HEK293 (cell line): ENCODE data around the gene PLAAT2.

ENCODE experiments used
- CTCF ChIA-PET: fragments of 350-600 bp; formaldehyde crosslinking; extraction: SDS; loops from one replicate; lab custom pipeline; 2021; ENCODE audit warnings: antibody characterized with exemption; lab: Yijun Ruan, JAX
- POLR2A ChIA-PET: fragments of 300-600 bp; formaldehyde crosslinking; extraction: SDS; loops from one replicate; lab custom pipeline; 2020; ENCODE audit warnings: antibody characterized with exemption, inconsistent platforms; lab: Yijun Ruan, JAX
- H3K27ac ChIP-seq: fragments of 200-500 bp; sonication (Bioruptor generic); 2 replicates; pipeline ENCODE4 v1.5.1; 2014; ENCODE audit warnings: low read depth, low read length, control low read depth, inconsistent platforms; ENCODE audit errors: extremely low read depth
- H3K36me3 ChIP-seq, 2 experiments: fragments of 200-500 bp in 1 of 2; sonication (Bioruptor generic) in 1 of 2; 1 replicate in 1 of 2; 2 replicates in 1 of 2; pipeline ENCODE4 v1.5.1; 2014 to 2017; ENCODE audit warnings: inconsistent platforms in 2 of 2, low read length in 2 of 2; ENCODE audit not compliant: control insufficient read depth in 2 of 2, insufficient read depth in 1 of 2
- H3K4me1 ChIP-seq: fragments of 200-500 bp; sonication (Bioruptor generic); 2 replicates; pipeline ENCODE4 v1.5.1; 2014; ENCODE audit warnings: mild to moderate bottlenecking, low read length, inconsistent platforms; ENCODE audit not compliant: control insufficient read depth, insufficient read depth
- H3K4me3 ChIP-seq: 2 replicates; pipeline ENCODE4 v1.5.1; 2011; ENCODE audit warnings: low read depth, mild to moderate bottlenecking, control low read depth, low read length, moderate library complexity
- H3K9me3 ChIP-seq: fragments of 200-500 bp; sonication (Bioruptor generic); 2 replicates; pipeline ENCODE4 v1.5.1; 2014; ENCODE audit warnings: low read depth, low read length, inconsistent platforms; ENCODE audit not compliant: control insufficient read depth, insufficient read depth
- GLI4 ChIP-seq: fragments of 450-650 bp; formaldehyde crosslinking; IDR thresholded peaks from 2 replicates; pipeline ENCODE4 v1.5.1; 2016; ENCODE audit warnings: missing biosample characterization, missing genetic modification characterization
- HOXC10 ChIP-seq: sonication (generic); formaldehyde crosslinking; IDR thresholded peaks from 2 replicates; pipeline ENCODE4 v1.8.1; 2023; ENCODE audit warnings: mild to moderate bottlenecking, missing genetic modification reagents
- RBAK ChIP-seq: fragments of 450-650 bp; formaldehyde crosslinking; IDR thresholded peaks from 2 replicates; pipeline ENCODE4 v1.5.1; 2016; ENCODE audit warnings: missing biosample characterization, missing genetic modification characterization
- SP7 ChIP-seq: fragments of 450-650 bp; formaldehyde crosslinking; IDR thresholded peaks from 2 replicates; pipeline ENCODE4 v1.5.1; 2016; ENCODE audit warnings: missing biosample characterization, missing genetic modification characterization
- ZBTB1 ChIP-seq: fragments of 450-650 bp; formaldehyde crosslinking; IDR thresholded peaks from 2 replicates; pipeline ENCODE4 v1.5.1; 2016; ENCODE audit warnings: missing biosample characterization, missing genetic modification characterization
- ZNF335 ChIP-seq: fragments of 450-650 bp; formaldehyde crosslinking; conservative IDR thresholded peaks from 2 replicates; pipeline ENCODE4 v1.5.1; 2016; ENCODE audit warnings: missing biosample characterization, missing genetic modification characterization
- ZNF366 ChIP-seq: fragments of 450-650 bp; formaldehyde crosslinking; conservative IDR thresholded peaks from 2 replicates; pipeline ENCODE4 v1.5.1; 2016; ENCODE audit warnings: missing biosample characterization, missing genetic modification characterization
- ZNF449 ChIP-seq: fragments of 450-650 bp; formaldehyde crosslinking; IDR thresholded peaks from 2 replicates; pipeline ENCODE4 v1.5.1; 2017; ENCODE audit warnings: missing biosample characterization, mild to moderate bottlenecking, missing genetic modification characterization, moderate library complexity
- ZNF549 ChIP-seq: fragments of 450-650 bp; IDR thresholded peaks from 2 replicates; pipeline ENCODE4 v1.5.1; 2018; ENCODE audit warnings: missing biosample characterization, missing genetic modification characterization, mild to moderate bottlenecking, inconsistent platforms, moderate library complexity
- ZNF555 ChIP-seq: fragments of 450-650 bp; formaldehyde crosslinking; conservative IDR thresholded peaks from 2 replicates; pipeline ENCODE4 v1.5.1; 2017; ENCODE audit warnings: missing biosample characterization, mild to moderate bottlenecking, missing genetic modification characterization, inconsistent platforms
- ZNF670 ChIP-seq: fragments of 450-650 bp; formaldehyde crosslinking; IDR thresholded peaks from 2 replicates; pipeline ENCODE4 v1.5.1; 2016; ENCODE audit warnings: missing biosample characterization, missing genetic modification characterization, low read depth
- ZNF677 ChIP-seq: fragments of 450-650 bp; IDR thresholded peaks from 2 replicates; pipeline ENCODE4 v1.5.0; 2018; ENCODE audit warnings: missing biosample characterization, mild to moderate bottlenecking, missing genetic modification characterization, moderate library complexity
- ZNF707 ChIP-seq: fragments of 450-650 bp; formaldehyde crosslinking; IDR thresholded peaks from 2 replicates; pipeline ENCODE4 v1.5.1; 2016; ENCODE audit warnings: missing biosample characterization, missing genetic modification characterization
- ZNF837 ChIP-seq: fragments of 450-650 bp; formaldehyde crosslinking; IDR thresholded peaks from 2 replicates; pipeline ENCODE4 v1.5.1; 2016; ENCODE audit warnings: missing biosample characterization, missing genetic modification characterization
- ZSCAN4 ChIP-seq: fragments of 450-650 bp; formaldehyde crosslinking; IDR thresholded peaks from 2 replicates; pipeline ENCODE4 v1.5.1; 2017; ENCODE audit warnings: missing biosample characterization, missing genetic modification characterization
- TF ChIP-seq, protein P1 (sequence below): fragments of 450-650 bp; formaldehyde crosslinking; IDR thresholded peaks from 2 replicates; pipeline ENCODE4 v1.5.1; 2016; ENCODE audit warnings: missing biosample characterization, missing genetic modification characterization, borderline replicate concordance
- TF ChIP-seq, protein P2 (sequence below): fragments of 450-650 bp; formaldehyde crosslinking; IDR thresholded peaks from 2 replicates; pipeline ENCODE4 v1.5.1; 2016; ENCODE audit warnings: missing biosample characterization, missing genetic modification characterization
- TF ChIP-seq, protein P3 (sequence below): fragments of 450-650 bp; formaldehyde crosslinking; IDR thresholded peaks from 2 replicates; pipeline ENCODE4 v1.5.1; 2016; ENCODE audit warnings: missing biosample characterization, missing genetic modification characterization
- TF ChIP-seq, protein P4 (sequence below): fragments of 450-650 bp; formaldehyde crosslinking; IDR thresholded peaks from 2 replicates; pipeline ENCODE4 v1.5.1; 2016; ENCODE audit warnings: missing biosample characterization, missing genetic modification characterization

PLAAT2 gene

DNA sequence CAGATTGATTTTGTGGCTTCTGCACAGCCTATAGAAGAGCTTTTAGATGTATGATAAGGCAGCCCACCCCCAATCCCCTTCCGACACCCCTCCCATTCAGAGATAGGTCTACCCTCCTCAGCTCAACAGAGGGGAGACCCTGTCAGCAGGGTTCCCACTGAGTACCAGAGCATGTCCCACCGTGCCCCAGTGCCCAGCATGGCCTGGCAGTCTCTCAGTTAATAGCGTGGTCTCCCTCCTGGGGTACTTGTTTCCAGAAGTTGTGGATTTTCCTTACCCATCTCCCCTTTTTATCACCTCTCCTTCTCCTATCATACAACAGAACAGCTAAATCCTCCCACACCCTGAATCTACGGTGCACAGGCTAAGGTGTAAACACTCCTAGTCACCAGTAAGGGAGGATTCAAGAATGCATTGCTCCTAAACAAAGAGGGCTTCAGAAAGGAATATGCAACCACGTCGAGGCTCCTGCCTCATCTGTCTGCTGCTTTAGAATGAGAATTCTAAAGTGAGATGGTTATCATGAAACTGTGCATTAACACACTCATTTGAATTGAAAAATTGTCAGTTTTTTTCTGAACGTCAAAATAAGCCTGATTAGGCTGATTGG is 6.7 kb downstream of the PLAAT2 start:
- H3K27ac ChIP-seq = no peak overlapping the region
- ChIA-PET CTCF (interaction anchor here (0.6 kb wide), 1 partner anchor 32 kb away, joined by 3 read pairs; no protein-coding TSS in a partner anchor), POLR2A (no interaction called here)
- no peak overlapping the region for H3K4me3 ChIP-seq
- H3K36me3 ChIP-seq = no peaks in the 10 kb centered on the region
- H3K9me3 ChIP-seq = no peaks in the 10 kb centered on the region
- no peaks in the 10 kb centered on the region for H3K4me1 ChIP-seq
- TF ChIP-seq, protein P1, sequence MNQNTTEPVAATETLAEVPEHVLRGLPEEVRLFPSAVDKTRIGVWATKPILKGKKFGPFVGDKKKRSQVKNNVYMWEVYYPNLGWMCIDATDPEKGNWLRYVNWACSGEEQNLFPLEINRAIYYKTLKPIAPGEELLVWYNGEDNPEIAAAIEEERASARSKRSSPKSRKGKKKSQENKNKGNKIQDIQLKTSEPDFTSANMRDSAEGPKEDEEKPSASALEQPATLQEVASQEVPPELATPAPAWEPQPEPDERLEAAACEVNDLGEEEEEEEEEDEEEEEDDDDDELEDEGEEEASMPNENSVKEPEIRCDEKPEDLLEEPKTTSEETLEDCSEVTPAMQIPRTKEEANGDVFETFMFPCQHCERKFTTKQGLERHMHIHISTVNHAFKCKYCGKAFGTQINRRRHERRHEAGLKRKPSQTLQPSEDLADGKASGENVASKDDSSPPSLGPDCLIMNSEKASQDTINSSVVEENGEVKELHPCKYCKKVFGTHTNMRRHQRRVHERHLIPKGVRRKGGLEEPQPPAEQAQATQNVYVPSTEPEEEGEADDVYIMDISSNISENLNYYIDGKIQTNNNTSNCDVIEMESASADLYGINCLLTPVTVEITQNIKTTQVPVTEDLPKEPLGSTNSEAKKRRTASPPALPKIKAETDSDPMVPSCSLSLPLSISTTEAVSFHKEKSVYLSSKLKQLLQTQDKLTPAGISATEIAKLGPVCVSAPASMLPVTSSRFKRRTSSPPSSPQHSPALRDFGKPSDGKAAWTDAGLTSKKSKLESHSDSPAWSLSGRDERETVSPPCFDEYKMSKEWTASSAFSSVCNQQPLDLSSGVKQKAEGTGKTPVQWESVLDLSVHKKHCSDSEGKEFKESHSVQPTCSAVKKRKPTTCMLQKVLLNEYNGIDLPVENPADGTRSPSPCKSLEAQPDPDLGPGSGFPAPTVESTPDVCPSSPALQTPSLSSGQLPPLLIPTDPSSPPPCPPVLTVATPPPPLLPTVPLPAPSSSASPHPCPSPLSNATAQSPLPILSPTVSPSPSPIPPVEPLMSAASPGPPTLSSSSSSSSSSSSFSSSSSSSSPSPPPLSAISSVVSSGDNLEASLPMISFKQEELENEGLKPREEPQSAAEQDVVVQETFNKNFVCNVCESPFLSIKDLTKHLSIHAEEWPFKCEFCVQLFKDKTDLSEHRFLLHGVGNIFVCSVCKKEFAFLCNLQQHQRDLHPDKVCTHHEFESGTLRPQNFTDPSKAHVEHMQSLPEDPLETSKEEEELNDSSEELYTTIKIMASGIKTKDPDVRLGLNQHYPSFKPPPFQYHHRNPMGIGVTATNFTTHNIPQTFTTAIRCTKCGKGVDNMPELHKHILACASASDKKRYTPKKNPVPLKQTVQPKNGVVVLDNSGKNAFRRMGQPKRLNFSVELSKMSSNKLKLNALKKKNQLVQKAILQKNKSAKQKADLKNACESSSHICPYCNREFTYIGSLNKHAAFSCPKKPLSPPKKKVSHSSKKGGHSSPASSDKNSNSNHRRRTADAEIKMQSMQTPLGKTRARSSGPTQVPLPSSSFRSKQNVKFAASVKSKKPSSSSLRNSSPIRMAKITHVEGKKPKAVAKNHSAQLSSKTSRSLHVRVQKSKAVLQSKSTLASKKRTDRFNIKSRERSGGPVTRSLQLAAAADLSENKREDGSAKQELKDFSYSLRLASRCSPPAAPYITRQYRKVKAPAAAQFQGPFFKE = no peak
- no peak for TF ChIP-seq RBAK (tag by site-specific recombination)
- TF ChIP-seq ZNF555 (tag by site-specific recombination) = no peak
- TF ChIP-seq, protein P2, sequence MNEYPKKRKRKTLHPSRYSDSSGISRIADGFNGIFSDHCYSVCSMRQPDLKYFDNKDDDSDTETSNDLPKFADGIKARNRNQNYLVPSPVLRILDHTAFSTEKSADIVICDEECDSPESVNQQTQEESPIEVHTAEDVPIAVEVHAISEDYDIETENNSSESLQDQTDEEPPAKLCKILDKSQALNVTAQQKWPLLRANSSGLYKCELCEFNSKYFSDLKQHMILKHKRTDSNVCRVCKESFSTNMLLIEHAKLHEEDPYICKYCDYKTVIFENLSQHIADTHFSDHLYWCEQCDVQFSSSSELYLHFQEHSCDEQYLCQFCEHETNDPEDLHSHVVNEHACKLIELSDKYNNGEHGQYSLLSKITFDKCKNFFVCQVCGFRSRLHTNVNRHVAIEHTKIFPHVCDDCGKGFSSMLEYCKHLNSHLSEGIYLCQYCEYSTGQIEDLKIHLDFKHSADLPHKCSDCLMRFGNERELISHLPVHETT (tag by site-specific recombination) = no peak
- TF ChIP-seq ZNF837 = no peak
- TF ChIP-seq ZNF670 (tag by site-specific recombination) = no peak
- TF ChIP-seq, protein P3, sequence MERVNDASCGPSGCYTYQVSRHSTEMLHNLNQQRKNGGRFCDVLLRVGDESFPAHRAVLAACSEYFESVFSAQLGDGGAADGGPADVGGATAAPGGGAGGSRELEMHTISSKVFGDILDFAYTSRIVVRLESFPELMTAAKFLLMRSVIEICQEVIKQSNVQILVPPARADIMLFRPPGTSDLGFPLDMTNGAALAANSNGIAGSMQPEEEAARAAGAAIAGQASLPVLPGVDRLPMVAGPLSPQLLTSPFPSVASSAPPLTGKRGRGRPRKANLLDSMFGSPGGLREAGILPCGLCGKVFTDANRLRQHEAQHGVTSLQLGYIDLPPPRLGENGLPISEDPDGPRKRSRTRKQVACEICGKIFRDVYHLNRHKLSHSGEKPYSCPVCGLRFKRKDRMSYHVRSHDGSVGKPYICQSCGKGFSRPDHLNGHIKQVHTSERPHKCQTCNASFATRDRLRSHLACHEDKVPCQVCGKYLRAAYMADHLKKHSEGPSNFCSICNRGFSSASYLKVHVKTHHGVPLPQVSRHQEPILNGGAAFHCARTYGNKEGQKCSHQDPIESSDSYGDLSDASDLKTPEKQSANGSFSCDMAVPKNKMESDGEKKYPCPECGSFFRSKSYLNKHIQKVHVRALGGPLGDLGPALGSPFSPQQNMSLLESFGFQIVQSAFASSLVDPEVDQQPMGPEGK (tag by site-specific recombination) = no peak
- no peak for TF ChIP-seq SP7 (tag by site-specific recombination)
- TF ChIP-seq, protein P4, sequence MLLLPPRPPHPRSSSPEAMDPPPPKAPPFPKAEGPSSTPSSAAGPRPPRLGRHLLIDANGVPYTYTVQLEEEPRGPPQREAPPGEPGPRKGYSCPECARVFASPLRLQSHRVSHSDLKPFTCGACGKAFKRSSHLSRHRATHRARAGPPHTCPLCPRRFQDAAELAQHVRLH (tag by site-specific recombination) = no peak

- Histone ChIP-seq H3K4me1 (no peaks in the 10 kb centered on the region), H3K36me3 (no peaks in the 10 kb centered on the region), H3K27ac (no peak overlapping the region), H3K9me3 (no peaks in the 10 kb centered on the region), H3K4me3 (no peak overlapping the region)
- TF ChIP-seq ZNF335 (tag by site-specific recombination) = no peak
- no peak for TF ChIP-seq ZBTB1 (tag by site-specific recombination)
- no peak for TF ChIP-seq ZNF366 (tag by site-specific recombination)
- no peak for TF ChIP-seq ZNF707 (tag by site-specific recombination)
- no peak for TF ChIP-seq ZSCAN4 (tag by site-specific recombination)
- no peak for TF ChIP-seq HOXC10 (CRISPR knock-in tag)
- TF ChIP-seq ZNF677 (tag by site-specific recombination) = no peak
- no peak for TF ChIP-seq GLI4 (tag by site-specific recombination)
- TF ChIP-seq ZNF549 = no peak
- no peak for TF ChIP-seq ZNF449 (tag by site-specific recombination)
- ChIA-PET CTCF (no interaction called here), POLR2A (no interaction called here)
Observed at GRCh38 chr11:63554877-63555223, 8.3 kb downstream of the PLAAT2 start.
